HG02588 (cell line): Measurements from ENCODE around the gene ZBTB43.
"Not testable (repeated sequence)": the region's sequence is repeated elsewhere in the genome, so short reads cannot be mapped to it uniquely, and the experiment has no call there.

ENCODE experiments used
- ATAC-seq: cut with Tn5 transposase; IDR thresholded peaks from one replicate; pipeline ENCODE4 v1.9.1; 2021; ENCODE audit warnings: mild to moderate bottlenecking, moderate library complexity; ENCODE audit not compliant: unreplicated experiment

The ZBTB43 gene

GRCh38 chr9:126822873-126823272 is 18.0 kb downstream of the ZBTB43 start:
- no peak for ATAC-seq

GRCh38 chr9:126824052-126824451 is 19.2 kb downstream of the ZBTB43 start:
- not testable (repeated sequence) for ATAC-seq

- ATAC-seq, result no peak
Measured at GRCh38 chr9:126827227-126827626, 22.4 kb downstream of the ZBTB43 start.

- no peak for ATAC-seq
Measured at GRCh38 chr9:126829035-126829434, 24.2 kb downstream of the ZBTB43 start.

GRCh38 chr9:126830827-126831226 is 26.0 kb downstream of the ZBTB43 start:
- ATAC-seq, result no peak

- no peak for ATAC-seq
Measured at GRCh38 chr9:126832440-126832839, 27.6 kb downstream of the ZBTB43 start.

- ATAC-seq, result no peak
Measured at GRCh38 chr9:126833020-126833419, 28.2 kb downstream of the ZBTB43 start.

- ATAC-seq, result no peak
Measured at GRCh38 chr9:126833710-126834345, 29.0 kb downstream of the ZBTB43 start.

GRCh38 chr9:126834672-126835071 is 29.8 kb downstream of the ZBTB43 start:
- ATAC-seq, result no peak

GRCh38 chr9:126836216-126836615 is 31.4 kb downstream of the ZBTB43 start:
- no peak for ATAC-seq

GRCh38 chr9:126838055-126838811 is 33.4 kb downstream of the ZBTB43 start:
- no peak for ATAC-seq

- ATAC-seq, result peak; percentile 57
Measured at GRCh38 chr9:126838895-126839294, 34.1 kb downstream of the ZBTB43 start.

GRCh38 chr9:126839301-126839700 is 34.5 kb downstream of the ZBTB43 start:
- ATAC-seq, result no peak

GRCh38 chr9:126842220-126842842 is 37.5 kb downstream of the ZBTB43 start:
- ATAC-seq, result no peak

GRCh38 chr9:126842977-126843799 is 38.3 kb downstream of the ZBTB43 start:
- no peak for ATAC-seq

- ATAC-seq, result no peak
Measured at GRCh38 chr9:126844085-126844484, 39.2 kb downstream of the ZBTB43 start.

- ATAC-seq, result no peak
Measured at GRCh38 chr9:126847051-126847450, 42.2 kb downstream of the ZBTB43 start.

- ATAC-seq, result no peak
Measured at GRCh38 chr9:126849591-126850225, 44.9 kb downstream of the ZBTB43 start.

GRCh38 chr9:126851286-126851880 is 46.5 kb downstream of the ZBTB43 start:
- no peak for ATAC-seq

GRCh38 chr9:126852086-126852688 is 47.3 kb downstream of the ZBTB43 start:
- ATAC-seq, result no peak
